Mesenchymal stem cell (in vitro differentiated cells and primary cell): ENCODE results near the gene ABCC4.

ENCODE experiments used
- DNase-seq: peaks from one replicate; pipeline ENCODE4 v3.0.0-alpha.2; 2013
- H2AFZ ChIP-seq: one replicate; pipeline ENCODE4 v1.6.1; 2013; ENCODE audit warnings: low read depth, mild to moderate bottlenecking, control low read depth, inconsistent platforms, low read length, moderate library complexity
- H2AK5ac ChIP-seq: 2 replicates; pipeline ENCODE4 v1.6.1; 2013; ENCODE audit warnings: low read length, moderate library complexity, mild to moderate bottlenecking, inconsistent platforms; ENCODE audit not compliant: severe bottlenecking
- H2BK120ac ChIP-seq: one replicate; pipeline ENCODE4 v1.6.1; 2013; ENCODE audit warnings: low read depth, mild to moderate bottlenecking, inconsistent platforms, low read length, moderate library complexity
- H2BK12ac ChIP-seq, 2 experiments: one replicate each; pipeline ENCODE4 v1.6.1; 2013; ENCODE audit warnings: inconsistent platforms in 2 of 2, low read length in 2 of 2, mild to moderate bottlenecking in 2 of 2, moderate library complexity in 2 of 2, control low read depth in 1 of 2
- H2BK15ac ChIP-seq: one replicate; pipeline ENCODE4 v1.6.1; 2013; ENCODE audit warnings: mild to moderate bottlenecking, low read depth, inconsistent platforms; ENCODE audit not compliant: poor library complexity, severe bottlenecking
- H2BK5ac ChIP-seq: 2 replicates; pipeline ENCODE4 v1.6.1; 2013; ENCODE audit warnings: low read depth, mild to moderate bottlenecking, low read length, control low read depth, inconsistent platforms; ENCODE audit not compliant: poor library complexity, severe bottlenecking
- H3K14ac ChIP-seq, 2 experiments: one replicate each; pipeline ENCODE4 v1.6.1; 2013; ENCODE audit warnings: inconsistent platforms in 2 of 2, low read length in 2 of 2, control low read depth in 1 of 2, mild to moderate bottlenecking in 1 of 2, moderate library complexity in 1 of 2
- H3K18ac ChIP-seq, 2 experiments: one replicate each; pipeline ENCODE4 v1.6.1; 2013; ENCODE audit warnings: inconsistent platforms in 2 of 2, low read length in 2 of 2, control low read depth in 1 of 2, low read depth in 1 of 2, mild to moderate bottlenecking in 1 of 2
- H3K23ac ChIP-seq, 2 experiments: one replicate each; pipeline ENCODE4 v1.6.1; 2013; ENCODE audit warnings: inconsistent platforms in 2 of 2, low read length in 2 of 2, mild to moderate bottlenecking in 2 of 2, moderate library complexity in 2 of 2, control low read depth in 1 of 2
- H3K27ac ChIP-seq: 2 replicates; pipeline ENCODE4 v1.5.1; 2013; ENCODE audit warnings: mild to moderate bottlenecking, moderate library complexity, low read length, control low read depth, inconsistent platforms; ENCODE audit not compliant: poor library complexity, severe bottlenecking
- H3K27me3 ChIP-seq, 2 experiments: 2 replicates each; pipeline versions ENCODE4 v1.6.1 to v1.7.0; 2013; ENCODE audit warnings: low read length in 2 of 2, mild to moderate bottlenecking in 2 of 2, moderate library complexity in 2 of 2, control low read depth in 1 of 2, inconsistent platforms in 1 of 2; ENCODE audit not compliant: control insufficient read depth in 1 of 2, insufficient read depth in 1 of 2
- H3K36me3 ChIP-seq, 2 experiments: 2 replicates each; pipeline versions ENCODE4 v1.6.1 to v1.7.0; 2013; ENCODE audit warnings: low read length in 2 of 2, control low read depth in 1 of 2, inconsistent platforms in 1 of 2, low read depth in 1 of 2, mild to moderate bottlenecking in 1 of 2; ENCODE audit not compliant: insufficient read depth in 2 of 2, control insufficient read depth in 1 of 2
- H3K4ac ChIP-seq, 2 experiments: one replicate each; pipeline ENCODE4 v1.6.1; 2013; ENCODE audit warnings: inconsistent platforms in 2 of 2, low read length in 2 of 2, mild to moderate bottlenecking in 2 of 2, moderate library complexity in 2 of 2, control low read depth in 1 of 2, low read depth in 1 of 2
- H3K4me1 ChIP-seq: 2 replicates; pipeline ENCODE4 v1.6.1; 2013; ENCODE audit warnings: low read depth, low read length, control low read depth; ENCODE audit not compliant: control insufficient read depth, insufficient read depth
- H3K4me2 ChIP-seq: 2 replicates; pipeline ENCODE4 v1.6.1; 2013; ENCODE audit warnings: low read length, mild to moderate bottlenecking, inconsistent platforms; ENCODE audit not compliant: poor library complexity, severe bottlenecking
- H3K4me3 ChIP-seq, 2 experiments: 2 replicates each; pipeline versions ENCODE4 v1.5.1 to v1.7.0; 2013; ENCODE audit warnings: low read length in 2 of 2, mild to moderate bottlenecking in 2 of 2, control low read depth in 1 of 2, low read depth in 1 of 2; ENCODE audit not compliant: insufficient read depth in 1 of 2
- H3K79me1 ChIP-seq: replicated peaks from 2 replicates; pipeline ENCODE4 v1.6.1; 2013; ENCODE audit warnings: mild to moderate bottlenecking, control low read depth, low read length, inconsistent platforms; ENCODE audit not compliant: poor library complexity, severe bottlenecking
- H3K9ac ChIP-seq: 2 replicates; pipeline ENCODE4 v1.7.0; 2013; ENCODE audit warnings: mild to moderate bottlenecking, low read length, moderate library complexity
- H3K9me3 ChIP-seq: 2 replicates; pipeline ENCODE4 v1.7.0; 2013; ENCODE audit warnings: mild to moderate bottlenecking, low read length; ENCODE audit not compliant: control insufficient read depth
- H4K8ac ChIP-seq: one replicate; pipeline ENCODE4 v1.6.1; 2013; ENCODE audit warnings: inconsistent platforms, mild to moderate bottlenecking, low read length, moderate library complexity
- H4K91ac ChIP-seq: one replicate; pipeline ENCODE4 v1.6.1; 2013; ENCODE audit warnings: mild to moderate bottlenecking, low read length, inconsistent platforms
- WGBS: methylation state at CpG from one replicate; pipeline ENCODE4 v1.1.7; 2013; ENCODE audit warnings: mixed read lengths; 5-methylcytosine and 5-hydroxymethylcytosine counted together

The ABCC4 gene

GRCh38 chr13:95253033-95253432 is 48.2 kb downstream of the ABCC4 start:
- Histone ChIP-seq H2BK12ac (no peak overlapping the region), H2AK5ac (peak overlapping the region; percentile 53), H3K23ac (no peak overlapping the region), H3K18ac (no peak overlapping the region), H4K8ac (no peak overlapping the region), H3K27me3 (no peaks in the 10 kb centered on the region), H2AFZ (no peak overlapping the region), H3K14ac (no peak overlapping the region), H3K4me3 (no peak overlapping the region), H3K36me3 (peaks cover 0 to 7% of the 10 kb centered on the region in 2 experiments), H3K9ac (no peak overlapping the region), H3K4me2 (no peak overlapping the region), H2BK15ac (no peak overlapping the region), H2BK120ac (no peak overlapping the region), H4K91ac (no peak overlapping the region), H3K4me1 (peaks cover 19% of the 10 kb centered on the region), H3K4ac (no peak overlapping the region), H3K9me3 (no peaks in the 10 kb centered on the region), H3K27ac (no peak overlapping the region), H3K79me1 (peaks cover 25% of the 10 kb centered on the region), H2BK5ac (no peak overlapping the region)
- WGBS, result 95% methylated on average over 6 of the region's 6 CpGs
- DNase-seq, result no peak

- Histone ChIP-seq H3K79me1 (peaks cover 33% of the 10 kb centered on the region), H3K4me1 (peaks cover 19% of the 10 kb centered on the region), H2BK15ac (no peak overlapping the region), H3K14ac (no peak overlapping the region), H3K4me3 (no peak overlapping the region), H2BK120ac (no peak overlapping the region), H3K9ac (no peak overlapping the region), H3K4me2 (no peak overlapping the region), H2BK12ac (no peak overlapping the region), H4K91ac (no peak overlapping the region), H2AFZ (no peak overlapping the region), H2AK5ac (peak overlapping the region; percentile 11), H4K8ac (peak overlapping the region; percentile 50), H3K36me3 (peaks cover 5 to 9% of the 10 kb centered on the region in 2 experiments), H3K9me3 (no peaks in the 10 kb centered on the region), H3K23ac (no peak overlapping the region), H2BK5ac (no peak overlapping the region), H3K27ac (no peak overlapping the region), H3K27me3 (no peaks in the 10 kb centered on the region), H3K18ac (no peak overlapping the region), H3K4ac (no peak overlapping the region)
- 98% methylated on average over 5 of the region's 5 CpGs for WGBS
- DNase-seq, result peak; percentile 44
Observed at GRCh38 chr13:95251641-95252040, 49.6 kb downstream of the ABCC4 start.

- Histone ChIP-seq H4K8ac (no peak overlapping the region), H3K4ac (no peak overlapping the region), H3K79me1 (peaks cover 36% of the 10 kb centered on the region), H2BK15ac (no peak overlapping the region), H3K23ac (no peak overlapping the region), H3K27me3 (no peaks in the 10 kb centered on the region), H3K9me3 (no peaks in the 10 kb centered on the region), H3K4me2 (no peak overlapping the region), H3K14ac (no peak overlapping the region), H3K27ac (no peak overlapping the region), H2AFZ (no peak overlapping the region), H2BK5ac (no peak overlapping the region), H2BK120ac (no peak overlapping the region), H2BK12ac (no peak overlapping the region), H3K36me3 (peaks cover 12% of the 10 kb centered on the region in 2 experiments), H2AK5ac (peak overlapping the region; percentile 58), H3K4me1 (peaks cover 19% of the 10 kb centered on the region), H3K9ac (no peak overlapping the region), H4K91ac (no peak overlapping the region), H3K4me3 (no peak overlapping the region), H3K18ac (no peak overlapping the region)
- WGBS, result 100% methylated on average over 1 of the region's 1 CpG
- no peak for DNase-seq
Observed at GRCh38 chr13:95250961-95251360, 50.3 kb downstream of the ABCC4 start.

- H3K9ac ChIP-seq, result no peak overlapping the region
- H3K4ac ChIP-seq, result no peak overlapping the region
- no peak overlapping the region for H2BK5ac ChIP-seq
- no peak overlapping the region for H4K8ac ChIP-seq
- H3K4me2 ChIP-seq, result no peak overlapping the region
- H2BK15ac ChIP-seq, result no peak overlapping the region
- DNase-seq, result no peak
- peaks cover 14 to 22% of the 10 kb centered on the region in 2 experiments for H3K36me3 ChIP-seq
- H3K27me3 ChIP-seq, result no peaks in the 10 kb centered on the region
- no peak overlapping the region for H2AK5ac ChIP-seq
- no peak overlapping the region for H3K14ac ChIP-seq
- no peak overlapping the region for H2AFZ ChIP-seq
- H3K9me3 ChIP-seq, result no peaks in the 10 kb centered on the region
- no peak overlapping the region for H2BK120ac ChIP-seq
- no peak overlapping the region for H2BK12ac ChIP-seq
- H3K79me1 ChIP-seq, result peaks cover 48% of the 10 kb centered on the region
- no peak overlapping the region for H4K91ac ChIP-seq
- H3K18ac ChIP-seq, result peak overlapping the region in 1 of 2 experiments; percentile 70
- peaks cover 15% of the 10 kb centered on the region for H3K4me1 ChIP-seq
- no peak overlapping the region for H3K27ac ChIP-seq
- no CpG with 5 or more reads among the region's 2 CpGs for WGBS
- no peak overlapping the region for H3K4me3 ChIP-seq
- no peak overlapping the region for H3K23ac ChIP-seq
Observed at GRCh38 chr13:95248953-95249352, 52.3 kb downstream of the ABCC4 start.
